Measurements from ENCODE around the gene DCDC1. TPM values are rescaled to one million over a fixed set of nuclear protein-coding genes. Genes with fewer than 3 reads are reported as not detected.

Gene DCDC1
- total RNA-seq, 1 experiment from 2014 or later: 0.22 TPM

- no peaks in the 10 kb centered on the region for H3K36me3 Mint-ChIP-seq
- H3K27ac Mint-ChIP-seq: no peak overlapping the region
- no peak for TF ChIP-seq SMAD4 (CRISPR knock-in tag; IDR thresholded peaks at IDR 0.05)
- TF ChIP-seq MAX (CRISPR knock-in tag; IDR thresholded peaks at IDR 0.05): no peak
- TF ChIP-seq JUN (CRISPR knock-in tag; IDR thresholded peaks at IDR 0.05): no peak
- no peak for TF ChIP-seq ATF2 (CRISPR knock-in tag; IDR thresholded peaks at IDR 0.05; ENCODE audit: borderline replicate concordance, low read depth)
- no peak for TF ChIP-seq GRHL2 (CRISPR knock-in tag; IDR thresholded peaks at IDR 0.05; ENCODE audit: insufficient replicate concordance, severe bottlenecking)
- TF ChIP-seq CTCF (IDR thresholded peaks at IDR 0.05): no peak
- no peak for TF ChIP-seq HMGXB4 (CRISPR knock-in tag; IDR thresholded peaks at IDR 0.05)
- no peak for TF ChIP-seq SMAD3 (CRISPR knock-in tag; IDR thresholded peaks at IDR 0.05; ENCODE audit: borderline replicate concordance)
- no peak for TF ChIP-seq AFF4 (CRISPR knock-in tag; IDR thresholded peaks at IDR 0.05; ENCODE audit: borderline replicate concordance)
- no peak for TF ChIP-seq ZNF281 (CRISPR knock-in tag; IDR thresholded peaks at IDR 0.05)
- no peak for TF ChIP-seq RELA (CRISPR knock-in tag; IDR thresholded peaks at IDR 0.05; ENCODE audit: borderline replicate concordance)
- TF ChIP-seq TEAD4 (CRISPR knock-in tag; IDR thresholded peaks at IDR 0.05): no peak
- TF ChIP-seq NFYB (CRISPR knock-in tag; conservative IDR thresholded peaks at IDR 0.05; ENCODE audit: low read depth): no peak
- TF ChIP-seq CBFB (CRISPR knock-in tag; IDR thresholded peaks at IDR 0.05; ENCODE audit: low read depth): no peak
- no peak for TF ChIP-seq ARID4B (CRISPR knock-in tag; IDR thresholded peaks at IDR 0.05; ENCODE audit: borderline replicate concordance)
- TF ChIP-seq FOXP4 (CRISPR knock-in tag; IDR thresholded peaks at IDR 0.05): no peak
- DNase-seq (ENCODE audit: low spot score) (no peak), ATAC-seq (no peak)
- H3K4me1 Mint-ChIP-seq: peaks cover 56% of the 10 kb centered on the region
- ChIA-PET CTCF (interaction anchor here (1.8 kb wide), 1 partner anchor 140 kb away, joined by 8 read pairs; no protein-coding TSS in a partner anchor), POLR2A (no interaction called here)
- H3K27me3 Mint-ChIP-seq (ENCODE audit: low read depth): peaks cover 6% of the 10 kb centered on the region
- no peaks in the 10 kb centered on the region for H3K9me3 Mint-ChIP-seq
- no peak overlapping the region for H3K4me3 Mint-ChIP-seq
These were observed 122.9 kb downstream of the DCDC1 start for GRCh38 chr11:31246451-31247165.

Data from WTC11 (cell line).